HG02759 (cell line): ENCODE measurements around the gene AGPAT1.

Experiments used
- ATAC-seq: cut with Tn5 transposase; IDR thresholded peaks from one replicate; pipeline ENCODE4 v1.9.1; 2021; ENCODE audit warnings: mild to moderate bottlenecking, moderate library complexity; ENCODE audit not compliant: unreplicated experiment

Gene AGPAT1

DNA sequence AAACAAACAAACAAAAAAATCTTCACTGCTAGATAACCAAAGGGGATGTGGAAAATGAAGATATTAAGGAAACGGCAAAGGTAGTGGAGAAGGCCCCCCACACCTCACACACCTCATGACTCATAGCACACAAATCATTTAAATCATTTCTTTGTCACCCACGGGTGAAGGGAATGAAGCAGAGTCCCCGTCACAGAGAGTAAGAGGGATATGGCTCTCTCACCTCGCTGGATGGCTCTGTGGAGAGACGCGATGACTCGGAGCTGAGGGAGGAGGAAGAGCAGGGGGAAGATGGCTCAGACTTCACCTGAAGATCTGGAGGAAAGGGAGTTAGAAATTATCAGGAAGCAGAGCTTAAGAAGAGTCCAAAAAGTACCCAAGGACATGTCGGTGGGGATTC is 49.0 kb downstream of the AGPAT1 start:
- ATAC-seq = no peak

DNA sequence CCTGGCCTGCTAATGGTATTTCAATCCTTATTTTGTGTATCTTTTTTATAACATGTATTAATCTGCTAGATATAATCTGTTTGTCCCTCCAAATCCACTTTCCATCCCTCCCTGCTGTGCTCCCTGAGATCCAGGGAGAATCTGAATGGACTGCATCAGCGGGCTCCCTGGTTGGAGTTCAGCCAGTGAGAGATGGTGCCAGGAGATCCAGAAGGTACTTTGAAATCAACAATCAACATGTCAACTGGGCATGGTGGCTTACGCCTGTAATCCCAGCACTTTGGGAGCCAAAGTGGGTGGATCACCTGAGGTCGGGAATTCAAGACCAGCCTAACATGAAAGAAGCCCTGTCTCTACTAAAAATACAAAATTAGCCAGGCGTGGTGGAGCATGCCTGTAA is 52.2 kb downstream of the AGPAT1 start:
- ATAC-seq = no peak

DNA sequence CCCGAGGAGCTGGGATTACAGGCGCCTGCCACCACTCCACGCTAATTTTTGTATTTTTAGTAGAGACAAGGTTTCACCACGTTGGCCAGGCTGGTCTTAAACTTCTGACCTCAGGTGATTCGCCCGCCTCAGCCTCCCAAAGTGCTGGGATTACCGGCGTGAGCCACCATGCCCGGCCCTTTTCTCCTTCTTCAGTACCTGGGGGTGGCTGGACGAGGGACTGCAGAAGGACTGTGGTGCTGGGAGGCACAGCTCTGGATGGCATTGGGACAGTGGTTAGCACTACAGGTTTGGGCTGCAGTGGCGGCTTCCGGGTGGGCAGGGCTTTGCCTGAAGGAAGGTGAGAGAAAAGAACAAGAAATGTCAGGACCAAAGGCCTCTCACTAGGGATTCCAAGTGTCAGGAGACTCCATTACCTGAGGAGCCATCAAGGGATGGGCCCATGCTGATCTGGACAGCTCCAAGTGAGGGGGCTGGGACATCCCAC is 55.3 kb downstream of the AGPAT1 start:
- no peak for ATAC-seq

- ATAC-seq = no peak
Measured at GRCh38 chr6:32118782-32119628, 56.9 kb downstream of the AGPAT1 start.
